GM12892 (cell line): ENCODE measurements around the gene EXOG.

ENCODE experiments used
- POLR2A ChIP-seq: IDR thresholded peaks from 2 replicates; pipeline ENCODE4 v1.6.1; 2011; ENCODE audit warnings: low read depth, low read length, control low read depth
- POLR2AphosphoS5 ChIP-seq: IDR thresholded peaks from 2 replicates; pipeline ENCODE4 v1.6.1; 2011; ENCODE audit warnings: low read depth, low read length, control low read depth
- TAF1 ChIP-seq: IDR thresholded peaks from 2 replicates; pipeline ENCODE4 v1.6.1; 2011; ENCODE audit warnings: low read depth, mild to moderate bottlenecking, control low read depth, low read length, borderline replicate concordance

DNA sequence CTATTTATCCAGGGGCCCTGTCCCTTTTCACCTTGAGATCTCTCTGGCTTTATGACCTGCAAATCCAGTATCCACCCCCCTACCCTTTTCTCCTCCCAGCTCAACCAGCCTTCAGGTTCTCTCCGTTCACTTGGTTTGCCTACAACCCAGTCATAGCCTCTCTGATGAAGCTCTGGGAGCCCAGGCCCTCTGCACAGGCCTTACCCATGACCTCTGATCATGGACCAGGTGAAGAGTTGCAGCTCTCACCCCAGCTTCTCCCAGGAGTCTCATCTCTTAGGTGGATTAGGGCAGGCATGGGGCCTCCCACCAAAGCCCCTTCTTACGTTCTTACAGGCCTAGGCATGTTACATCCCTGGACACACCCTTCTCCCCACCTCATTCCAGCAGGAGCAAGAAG is 59.8 kb downstream of the EXOG start:
- TF ChIP-seq POLR2A: no peak
- TF ChIP-seq POLR2AphosphoS5: no peak
- TF ChIP-seq TAF1: no peak
